ENCODE data around the gene NANOGP8. TPM values are rescaled to one million over a fixed set of nuclear protein-coding genes. Genes with fewer than 3 reads are reported as not detected.
"Not testable (repeated sequence)": the region's sequence is repeated elsewhere in the genome, so short reads cannot be mapped to it uniquely, and the experiment has no call there.

Gene NANOGP8
- total RNA-seq, 1 donor from 2014 or later = 0.54 TPM

DNA sequence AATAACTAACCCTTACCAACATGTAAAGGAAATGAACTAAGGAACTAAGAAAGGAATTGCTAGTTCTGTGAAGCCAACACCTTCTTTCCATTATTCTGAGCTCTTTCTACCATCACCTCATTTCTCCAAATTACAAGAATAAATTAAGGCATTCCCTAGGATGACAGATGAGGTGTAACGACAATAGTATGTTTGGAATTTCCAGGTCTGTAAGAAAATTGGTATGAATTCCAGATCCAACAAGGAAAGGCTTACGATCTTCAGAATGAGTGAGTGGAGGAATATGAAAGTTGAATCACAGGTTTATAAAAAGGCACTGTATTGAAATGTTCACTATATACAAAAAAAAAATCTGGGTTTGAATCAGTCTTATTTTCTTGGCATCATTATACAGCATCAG lies 4.5 kb upstream of the NANOGP8 start:
- H3K36me3 Mint-ChIP-seq (ENCODE audit: unreplicated experiment) = no peaks in the 10 kb centered on the region
- no peak for DNase-seq (ENCODE audit: extremely low spot score, unreplicated experiment)
- no peaks in the 10 kb centered on the region for H3K9me3 Mint-ChIP-seq (ENCODE audit: unreplicated experiment)
- no peaks in the 10 kb centered on the region for H3K27me3 Mint-ChIP-seq (ENCODE audit: unreplicated experiment)
- H3K4me3 Mint-ChIP-seq (ENCODE audit: unreplicated experiment) = no peak overlapping the region
- no peaks in the 10 kb centered on the region for H3K4me1 Mint-ChIP-seq (ENCODE audit: unreplicated experiment)
- H3K27ac Mint-ChIP-seq (ENCODE audit: unreplicated experiment) = no peak overlapping the region
- TF ChIP-seq CTCF (IDR thresholded peaks at IDR 0.05) = no peak

GRCh38 chr15:35088329-35088728 lies 3.2 kb upstream of the NANOGP8 start:
- Mint-ChIP-seq H3K4me1 (ENCODE audit: unreplicated experiment) (no peaks in the 10 kb centered on the region), H3K36me3 (ENCODE audit: unreplicated experiment) (no peaks in the 10 kb centered on the region), H3K27me3 (ENCODE audit: unreplicated experiment) (no peaks in the 10 kb centered on the region), H3K9me3 (ENCODE audit: unreplicated experiment) (no peaks in the 10 kb centered on the region), H3K27ac (ENCODE audit: unreplicated experiment) (no peak overlapping the region), H3K4me3 (ENCODE audit: unreplicated experiment) (no peak overlapping the region)
- DNase-seq (ENCODE audit: extremely low spot score, unreplicated experiment) = no peak
- TF ChIP-seq CTCF (IDR thresholded peaks at IDR 0.05) = no peak

- H3K27me3 Mint-ChIP-seq (ENCODE audit: unreplicated experiment) = no peaks in the 10 kb centered on the region
- no peak for TF ChIP-seq CTCF (IDR thresholded peaks at IDR 0.05)
- no peaks in the 10 kb centered on the region for H3K36me3 Mint-ChIP-seq (ENCODE audit: unreplicated experiment)
- no peaks in the 10 kb centered on the region for H3K4me1 Mint-ChIP-seq (ENCODE audit: unreplicated experiment)
- H3K27ac Mint-ChIP-seq (ENCODE audit: unreplicated experiment) = no peak overlapping the region
- H3K9me3 Mint-ChIP-seq (ENCODE audit: unreplicated experiment) = no peaks in the 10 kb centered on the region
- no peak overlapping the region for H3K4me3 Mint-ChIP-seq (ENCODE audit: unreplicated experiment)
- no peak for DNase-seq (ENCODE audit: extremely low spot score, unreplicated experiment)
These were observed 2.7 kb upstream of the NANOGP8 start for GRCh38 chr15:35087759-35088158.

DNA sequence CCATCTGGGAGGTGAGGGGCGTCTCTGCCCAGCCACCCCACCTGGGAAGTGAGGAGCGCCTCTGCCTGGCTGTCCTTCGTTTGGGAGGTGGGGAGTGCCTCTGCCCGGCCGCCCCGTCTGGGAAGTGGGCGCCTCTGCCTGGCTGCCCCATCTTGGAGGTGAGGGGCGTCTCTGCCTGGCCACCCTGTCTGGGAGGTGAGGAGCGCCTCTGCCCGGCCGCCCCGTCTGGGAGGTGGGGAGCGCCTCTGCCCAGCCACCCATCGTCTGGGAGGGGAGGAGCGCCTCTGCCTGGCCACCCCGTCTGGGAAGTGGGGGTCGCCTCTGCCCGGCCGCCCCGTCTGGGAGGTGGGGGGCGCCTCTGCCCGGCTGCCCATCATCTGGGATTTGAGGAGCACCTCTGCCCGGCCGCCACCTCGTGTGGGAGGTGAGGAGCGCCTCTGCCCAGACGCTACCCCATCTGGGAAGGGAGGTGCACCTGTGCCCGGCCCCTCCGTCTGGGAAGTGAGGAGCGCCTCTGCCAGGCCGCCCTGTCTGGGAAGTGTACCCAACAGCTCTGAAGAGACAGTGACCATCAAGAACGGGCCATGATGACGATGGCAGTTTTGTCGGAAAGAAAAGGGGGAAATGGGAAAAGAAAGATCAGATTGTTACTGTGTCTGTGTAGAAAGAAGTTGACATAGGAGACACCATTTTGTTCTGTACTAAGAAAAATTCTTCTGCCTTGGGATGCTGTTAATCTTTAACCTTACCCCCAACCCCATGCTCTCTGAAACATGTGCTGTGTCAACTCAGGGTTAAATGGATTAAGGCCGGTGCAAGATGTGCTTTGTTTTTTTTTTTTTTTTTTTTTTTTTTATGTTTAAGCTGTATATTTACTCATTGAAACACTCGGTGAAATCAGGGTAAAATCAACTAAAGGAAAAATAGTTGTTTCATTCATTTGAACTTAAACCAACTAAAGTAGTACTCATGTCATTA lies 2.4 kb downstream of the NANOGP8 start:
- peaks cover 13% of the 10 kb centered on the region for H3K4me1 Mint-ChIP-seq (ENCODE audit: unreplicated experiment)
- H3K4me3 Mint-ChIP-seq (ENCODE audit: unreplicated experiment); H3K36me3 Mint-ChIP-seq (ENCODE audit: unreplicated experiment); H3K27me3 Mint-ChIP-seq (ENCODE audit: unreplicated experiment); H3K27ac Mint-ChIP-seq (ENCODE audit: unreplicated experiment); DNase-seq (ENCODE audit: extremely low spot score, unreplicated experiment); H3K9me3 Mint-ChIP-seq (ENCODE audit: unreplicated experiment): not testable (repeated sequence)

DNA sequence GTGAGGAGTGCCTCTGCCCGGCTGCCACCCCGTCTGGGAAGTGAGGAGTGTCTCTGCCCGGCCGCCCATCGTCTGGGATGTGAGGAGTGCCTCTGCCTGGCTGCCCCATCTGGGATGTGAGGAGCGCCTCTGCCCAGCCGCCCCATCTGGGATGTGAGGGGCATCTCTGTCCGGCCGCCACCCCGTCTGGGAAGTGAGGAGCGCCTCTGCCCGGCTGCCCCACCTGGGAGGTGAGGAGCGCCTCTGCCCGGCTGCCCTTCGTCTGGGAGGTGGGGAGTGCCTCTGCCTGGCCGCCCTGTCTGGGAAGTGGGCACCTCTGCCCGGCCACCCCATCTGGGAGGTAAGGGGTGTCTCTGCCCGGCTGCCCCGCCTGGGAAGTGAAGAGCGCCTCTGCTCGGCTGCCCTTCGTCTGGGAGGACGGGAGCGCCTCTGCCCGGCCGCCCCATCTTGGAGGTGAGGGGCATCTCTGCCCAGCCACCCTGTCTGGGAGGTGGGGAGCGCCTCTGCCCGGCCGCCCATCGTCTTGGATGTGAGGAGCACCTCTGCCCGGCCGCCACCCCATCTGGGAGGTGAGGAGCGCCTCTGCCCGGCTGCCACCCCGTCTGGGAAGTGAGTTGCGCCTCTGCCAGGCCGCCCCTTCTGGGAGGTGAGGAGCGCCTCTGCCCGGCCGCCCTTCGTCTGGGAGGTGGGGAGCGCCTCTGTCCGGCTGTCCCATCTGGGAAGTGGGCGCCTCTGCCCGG lies 3.3 kb downstream of the NANOGP8 start:
- not testable (repeated sequence) for H3K4me3 Mint-ChIP-seq (ENCODE audit: unreplicated experiment); H3K27ac Mint-ChIP-seq (ENCODE audit: unreplicated experiment); H3K27me3 Mint-ChIP-seq (ENCODE audit: unreplicated experiment)

GRCh38 chr15:35080226-35080625 lies 4.9 kb downstream of the NANOGP8 start:
- H3K4me3 Mint-ChIP-seq (ENCODE audit: unreplicated experiment) = no peak overlapping the region
- H3K27ac Mint-ChIP-seq (ENCODE audit: unreplicated experiment) = no peak overlapping the region
- peaks cover 13% of the 10 kb centered on the region for H3K4me1 Mint-ChIP-seq (ENCODE audit: unreplicated experiment)
- no peaks in the 10 kb centered on the region for H3K27me3 Mint-ChIP-seq (ENCODE audit: unreplicated experiment)
- no peaks in the 10 kb centered on the region for H3K9me3 Mint-ChIP-seq (ENCODE audit: unreplicated experiment)
- H3K36me3 Mint-ChIP-seq (ENCODE audit: unreplicated experiment) = no peaks in the 10 kb centered on the region
- DNase-seq (ENCODE audit: extremely low spot score, unreplicated experiment) = no peak
- no peak for TF ChIP-seq CTCF (IDR thresholded peaks at IDR 0.05)

More for the DNA sequence above, 3.3 kb downstream of the NANOGP8 start:
- not testable (repeated sequence) for H3K36me3 Mint-ChIP-seq (ENCODE audit: unreplicated experiment); DNase-seq (ENCODE audit: extremely low spot score, unreplicated experiment); H3K9me3 Mint-ChIP-seq (ENCODE audit: unreplicated experiment)
- H3K4me1 Mint-ChIP-seq (ENCODE audit: unreplicated experiment) = peaks cover 13% of the 10 kb centered on the region

Measured in osteocyte (in vitro differentiated cells).